GM19455 (cell line): ENCODE results near the gene FOXE3.

ENCODE experiments used
- ATAC-seq: cut with Tn5 transposase; IDR thresholded peaks from one replicate; pipeline ENCODE4 v1.9.1; 2021; ENCODE audit not compliant: unreplicated experiment

Gene FOXE3

DNA sequence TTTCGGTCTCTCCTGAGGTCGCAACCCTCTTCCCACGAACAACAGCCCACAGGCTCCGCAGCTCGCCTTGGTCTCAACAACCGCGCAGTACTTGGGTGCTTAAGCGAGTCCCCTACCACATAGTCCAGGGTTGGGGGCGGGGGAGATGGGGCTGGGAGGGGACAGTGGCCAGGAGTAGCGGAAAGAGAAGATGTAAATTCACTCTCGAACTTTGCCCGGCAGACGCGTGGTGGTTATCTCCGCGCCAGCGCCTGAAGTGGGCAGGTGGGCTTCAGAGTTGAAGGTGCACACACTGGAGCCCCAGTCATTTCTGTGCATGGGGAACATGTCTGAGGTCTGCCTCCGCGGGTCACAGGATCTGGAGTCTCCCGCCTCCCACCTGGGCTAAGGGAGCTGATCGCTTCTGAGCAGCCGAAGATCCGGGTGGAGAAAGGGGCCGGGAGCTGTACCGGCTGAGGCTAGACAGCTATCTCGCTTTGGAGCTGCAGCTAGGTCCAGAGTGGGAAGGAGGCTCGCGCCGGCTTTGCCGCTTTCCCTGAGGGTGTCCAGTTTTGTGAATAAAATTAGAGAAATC is 17.5 kb downstream of the FOXE3 start:
- ATAC-seq: no peak

DNA sequence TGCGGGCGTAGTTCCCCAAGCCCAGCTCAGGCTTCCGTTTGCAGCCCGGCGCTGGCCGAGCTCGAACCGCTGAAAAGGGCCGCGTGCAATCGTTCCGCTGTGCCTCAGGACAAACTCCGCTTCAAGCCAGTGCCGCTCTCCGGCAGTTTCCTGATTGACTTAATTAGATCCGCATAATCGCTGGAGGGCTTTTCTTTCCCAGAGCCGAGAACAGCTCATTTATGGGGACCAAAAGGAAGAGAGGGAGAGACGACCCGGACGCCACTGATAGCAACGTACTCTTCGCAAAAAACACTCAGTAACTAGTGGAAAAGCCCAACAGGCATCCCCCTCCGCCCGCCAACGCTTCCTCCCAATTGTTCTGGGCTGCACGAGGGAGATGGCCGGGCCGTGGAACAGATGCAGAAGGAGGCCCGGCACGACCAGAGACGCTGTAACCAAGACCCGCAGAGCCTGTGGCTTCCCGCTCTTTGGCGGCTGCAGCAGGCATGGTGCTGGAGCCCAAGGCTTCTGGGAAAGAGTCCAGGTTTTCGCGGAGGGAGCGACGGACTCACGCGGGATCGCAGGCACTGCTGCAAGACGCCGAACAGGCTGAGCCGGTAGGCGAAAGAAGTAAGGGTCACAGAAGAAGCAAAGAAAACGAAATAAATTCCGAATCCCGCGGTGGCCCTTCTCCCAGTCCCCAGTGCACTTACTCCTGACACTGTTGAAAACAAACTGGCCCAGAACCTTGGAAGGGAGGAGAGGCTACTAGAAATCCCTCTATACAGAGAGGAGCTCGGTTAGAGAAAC is 18.2 kb downstream of the FOXE3 start:
- ATAC-seq: no peak

DNA sequence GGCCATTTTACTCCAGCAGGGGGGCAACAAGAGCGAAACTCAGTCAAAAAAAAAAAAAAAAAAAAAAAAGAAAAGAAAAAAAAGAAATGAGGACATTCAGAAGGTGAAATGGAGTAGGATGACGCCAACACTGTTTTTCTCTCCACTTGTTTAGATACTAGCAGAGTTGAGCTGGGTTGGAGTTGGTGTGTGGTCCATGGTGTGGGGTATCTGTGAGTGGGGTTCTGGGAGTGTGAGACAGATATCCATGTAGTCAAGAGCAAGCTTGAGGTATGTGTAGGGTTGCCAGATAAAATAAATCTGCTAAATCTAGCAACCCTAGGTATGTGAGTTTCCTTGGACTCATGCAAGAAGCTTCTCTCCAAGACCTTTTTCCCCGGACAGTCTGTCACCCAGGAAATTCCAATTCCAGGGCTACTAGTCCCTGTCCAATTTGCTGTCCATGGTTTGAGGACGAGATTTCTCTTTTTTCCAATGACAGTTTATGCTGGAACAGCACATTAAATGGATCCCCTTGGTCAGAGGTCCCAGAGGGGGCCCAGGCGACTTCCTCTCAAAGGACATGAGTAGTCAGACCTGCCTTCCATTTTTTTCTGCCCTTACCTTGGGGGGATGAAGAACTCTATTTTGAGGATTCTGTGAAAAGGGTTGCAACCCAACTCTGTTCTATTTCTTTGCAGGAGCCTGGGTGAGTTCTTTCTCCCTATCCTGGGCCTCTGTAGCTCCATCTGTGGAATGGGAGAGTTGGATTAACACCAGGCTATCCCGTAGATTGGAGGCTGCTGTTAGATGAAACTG is 19.6 kb downstream of the FOXE3 start:
- ATAC-seq: no peak

- ATAC-seq: peak; percentile 47
Measured at GRCh38 chr1:47436304-47436978, 20.4 kb downstream of the FOXE3 start.

GRCh38 chr1:47436979-47437446 is 20.9 kb downstream of the FOXE3 start:
- peak; percentile 29 for ATAC-seq

GRCh38 chr1:47437447-47438164 is 21.5 kb downstream of the FOXE3 start, which contains the start of gene FOXD2:
TSS of gene FOXD2 (plus strand) at chr1:47438044. CDS start at chr1:47438136, 92 bp downstream.
- ATAC-seq: peak; percentile 86

DNA sequence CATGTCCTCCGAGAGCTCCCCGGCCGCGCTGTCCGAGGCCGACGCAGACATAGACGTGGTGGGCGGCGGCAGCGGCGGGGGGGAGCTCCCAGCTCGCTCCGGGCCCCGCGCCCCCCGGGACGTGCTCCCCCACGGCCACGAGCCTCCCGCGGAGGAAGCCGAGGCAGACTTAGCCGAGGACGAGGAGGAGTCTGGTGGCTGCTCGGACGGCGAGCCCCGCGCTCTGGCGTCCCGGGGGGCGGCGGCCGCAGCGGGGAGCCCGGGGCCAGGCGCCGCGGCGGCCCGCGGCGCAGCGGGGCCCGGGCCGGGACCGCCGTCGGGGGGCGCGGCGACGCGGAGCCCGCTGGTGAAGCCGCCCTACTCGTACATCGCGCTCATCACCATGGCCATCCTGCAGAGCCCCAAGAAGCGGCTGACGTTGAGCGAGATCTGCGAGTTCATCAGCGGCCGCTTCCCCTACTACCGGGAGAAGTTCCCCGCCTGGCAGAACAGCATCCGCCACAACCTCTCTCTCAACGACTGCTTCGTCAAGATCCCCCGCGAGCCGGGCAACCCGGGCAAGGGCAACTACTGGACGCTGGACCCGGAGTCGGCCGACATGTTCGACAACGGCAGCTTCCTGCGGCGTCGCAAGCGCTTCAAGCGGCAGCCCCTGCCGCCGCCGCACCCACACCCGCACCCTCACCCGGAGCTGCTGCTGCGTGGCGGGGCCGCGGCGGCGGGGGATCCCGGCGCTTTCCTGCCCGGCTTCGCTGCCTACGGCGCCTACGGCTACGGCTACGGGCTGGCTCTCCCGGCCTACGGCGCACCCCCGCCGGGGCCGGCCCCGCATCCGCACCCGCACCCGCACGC is 22.3 kb downstream of the FOXE3 start:
- ATAC-seq: peak; percentile 0

GRCh38 chr1:47439017-47439818 is 23.1 kb downstream of the FOXE3 start:
- ATAC-seq: no peak

GRCh38 chr1:47439819-47440598 is 23.9 kb downstream of the FOXE3 start:
- ATAC-seq: no peak

GRCh38 chr1:47440599-47441081 is 24.6 kb downstream of the FOXE3 start:
- no peak for ATAC-seq

GRCh38 chr1:47441450-47442106 is 25.5 kb downstream of the FOXE3 start:
- no peak for ATAC-seq

- no peak for ATAC-seq
Measured at GRCh38 chr1:47442202-47442601, 26.1 kb downstream of the FOXE3 start.

GRCh38 chr1:47442842-47443529 is 26.9 kb downstream of the FOXE3 start:
- no peak for ATAC-seq

DNA sequence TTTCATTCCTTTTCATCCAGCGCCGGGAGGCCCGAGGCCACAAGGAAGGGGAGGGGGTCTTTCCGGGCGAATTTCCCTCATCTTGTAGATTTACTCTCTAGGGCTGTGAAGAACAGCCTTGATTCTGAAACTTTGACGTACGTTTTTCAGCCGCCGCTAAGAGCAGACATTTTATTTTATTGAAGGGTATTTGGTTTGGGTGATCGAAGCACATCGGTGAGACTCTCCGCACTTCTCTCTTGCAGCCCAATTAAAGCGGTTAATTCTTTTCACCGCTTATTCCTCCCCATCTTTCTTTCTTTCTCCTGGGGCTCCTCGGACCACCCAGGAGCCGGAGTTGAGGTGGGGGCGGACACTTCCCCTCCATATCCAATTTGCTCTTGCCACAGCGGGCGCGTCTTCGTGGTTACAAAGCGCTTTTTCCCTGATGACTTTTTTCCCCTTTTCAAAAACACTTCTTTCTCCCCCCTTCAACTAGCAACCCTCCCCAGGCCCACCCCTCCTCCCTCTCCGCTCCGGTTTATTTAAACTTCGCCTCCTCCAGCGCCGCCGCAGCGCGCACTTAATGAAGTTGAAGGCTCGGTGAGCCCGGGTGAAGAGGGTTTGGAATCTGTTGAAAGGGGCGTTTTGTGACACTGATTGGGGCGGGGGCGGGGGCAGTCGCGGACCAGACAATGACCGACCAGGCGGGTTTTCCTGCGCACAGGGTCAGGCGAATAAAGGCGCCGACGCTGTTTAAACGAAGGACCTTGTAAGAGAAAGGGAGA is 27.6 kb downstream of the FOXE3 start:
- no peak for ATAC-seq

DNA sequence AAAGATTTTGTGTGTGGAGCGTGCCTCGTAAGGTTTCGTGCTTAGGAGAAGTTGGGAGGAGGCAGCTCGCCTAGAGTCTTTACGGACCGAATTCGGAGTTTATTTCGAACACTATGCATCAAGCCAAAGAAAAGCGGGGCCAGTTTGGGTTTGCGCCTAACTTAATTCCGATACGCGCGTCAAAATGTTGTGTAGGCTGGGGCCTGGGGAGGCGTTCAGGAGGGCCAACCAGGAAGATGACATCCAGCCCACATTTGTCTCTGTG is 28.1 kb downstream of the FOXE3 start:
- no peak for ATAC-seq
